C4-2B (cell line): Measurements from ENCODE around the gene TNFRSF19.

Experiments
- ZFX ChIP-seq: fragments of 450-650 bp; IDR thresholded peaks from 2 replicates; pipeline ENCODE4 v1.6.1; 2017
- TF ChIP-seq, protein P1 (sequence below): fragments of 450-650 bp; conservative IDR thresholded peaks from 2 replicates; pipeline ENCODE4 v1.5.1; 2017; ENCODE audit warnings: mild to moderate bottlenecking

DNA sequence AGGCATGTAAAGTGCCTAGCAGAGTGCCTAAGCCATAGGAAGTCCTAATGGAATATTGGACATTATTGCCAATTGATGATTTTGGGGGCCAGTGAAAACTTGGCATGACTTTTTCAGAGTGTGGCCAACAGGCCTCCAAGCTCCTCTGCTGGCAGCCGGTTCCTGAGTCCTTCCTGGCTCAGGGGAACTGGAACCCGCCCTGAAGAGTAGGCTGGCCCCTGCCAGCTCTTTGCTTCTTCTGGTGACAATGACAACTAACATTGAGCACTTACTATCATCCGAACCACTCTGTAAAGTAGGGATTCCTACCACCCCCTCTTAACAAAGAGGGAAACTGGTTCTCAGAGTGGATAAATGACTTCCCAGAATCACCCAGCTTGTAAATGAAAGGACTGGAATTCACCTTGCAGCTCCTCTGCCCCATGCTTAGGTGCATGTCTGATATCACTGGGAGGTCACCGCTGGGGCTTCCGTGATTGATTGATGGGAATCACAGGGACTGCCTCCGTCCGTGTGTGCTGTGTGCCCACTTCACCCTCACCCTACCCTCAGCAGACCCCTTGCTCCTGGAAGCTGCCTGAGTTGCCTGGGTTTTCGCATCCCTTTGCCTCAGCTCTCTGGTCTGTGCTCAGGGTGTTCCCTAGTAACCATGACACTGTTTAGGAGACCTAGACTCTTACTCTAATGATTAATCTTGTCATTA is 50.6 kb downstream of the TNFRSF19 start:
- TF ChIP-seq, protein P1, sequence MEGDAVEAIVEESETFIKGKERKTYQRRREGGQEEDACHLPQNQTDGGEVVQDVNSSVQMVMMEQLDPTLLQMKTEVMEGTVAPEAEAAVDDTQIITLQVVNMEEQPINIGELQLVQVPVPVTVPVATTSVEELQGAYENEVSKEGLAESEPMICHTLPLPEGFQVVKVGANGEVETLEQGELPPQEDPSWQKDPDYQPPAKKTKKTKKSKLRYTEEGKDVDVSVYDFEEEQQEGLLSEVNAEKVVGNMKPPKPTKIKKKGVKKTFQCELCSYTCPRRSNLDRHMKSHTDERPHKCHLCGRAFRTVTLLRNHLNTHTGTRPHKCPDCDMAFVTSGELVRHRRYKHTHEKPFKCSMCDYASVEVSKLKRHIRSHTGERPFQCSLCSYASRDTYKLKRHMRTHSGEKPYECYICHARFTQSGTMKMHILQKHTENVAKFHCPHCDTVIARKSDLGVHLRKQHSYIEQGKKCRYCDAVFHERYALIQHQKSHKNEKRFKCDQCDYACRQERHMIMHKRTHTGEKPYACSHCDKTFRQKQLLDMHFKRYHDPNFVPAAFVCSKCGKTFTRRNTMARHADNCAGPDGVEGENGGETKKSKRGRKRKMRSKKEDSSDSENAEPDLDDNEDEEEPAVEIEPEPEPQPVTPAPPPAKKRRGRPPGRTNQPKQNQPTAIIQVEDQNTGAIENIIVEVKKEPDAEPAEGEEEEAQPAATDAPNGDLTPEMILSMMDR = no peak
- no peak for TF ChIP-seq ZFX
